OCI-LY1 (cell line): Measurements from ENCODE around the gene CCNY.

Experiments
- H2AFZ ChIP-seq: fragments of 200-600 bp; sonication (generic), shearing (Covaris generic); 2 replicates; pipeline ENCODE4 v1.6.0; 2014; ENCODE audit warnings: antibody characterized with exemption, mild to moderate bottlenecking, low read length
- H3F3A ChIP-seq: fragments of 200-600 bp; sonication (generic), shearing (Covaris generic); 2 replicates; pipeline ENCODE4 v1.6.0; 2014; ENCODE audit warnings: mild to moderate bottlenecking, antibody characterized with exemption, low read length, moderate library complexity; ENCODE audit not compliant: insufficient read depth
- H3K27ac ChIP-seq: fragments of 200-600 bp; sonication (generic); 2 replicates; pipeline ENCODE4 v1.5.1; 2014; ENCODE audit warnings: low read length, mixed run types, mild to moderate bottlenecking, low read depth; ENCODE audit not compliant: poor library complexity, severe bottlenecking
- H3K27me3 ChIP-seq: fragments of 200-600 bp; sonication (generic); 2 replicates; pipeline ENCODE4 v1.6.0; 2014; ENCODE audit warnings: antibody characterized with exemption, mild to moderate bottlenecking, low read length, moderate library complexity; ENCODE audit not compliant: insufficient read depth
- H3K36me3 ChIP-seq: fragments of 200-600 bp; sonication (generic); 2 replicates; pipeline ENCODE4 v1.6.1; 2014; ENCODE audit warnings: mild to moderate bottlenecking, antibody characterized with exemption, low read length, moderate library complexity, mixed read lengths; ENCODE audit not compliant: insufficient read depth
- H3K4me1 ChIP-seq: fragments of 200-600 bp; sonication (generic); 2 replicates; pipeline ENCODE4 v1.5.1; 2014; ENCODE audit warnings: mild to moderate bottlenecking, low read length, moderate library complexity; ENCODE audit not compliant: insufficient read depth, severe bottlenecking
- H3K4me2 ChIP-seq: fragments of 200-600 bp; sonication (generic), shearing (Covaris generic); 2 replicates; pipeline ENCODE4 v1.6.1; 2014; ENCODE audit warnings: low read length
- H3K4me3 ChIP-seq: fragments of 200-600 bp; sonication (generic); 2 replicates; pipeline ENCODE4 v1.5.1; 2014; ENCODE audit warnings: low read length, low read depth, mild to moderate bottlenecking, mixed read lengths; ENCODE audit not compliant: poor library complexity, severe bottlenecking
- H3K79me2 ChIP-seq: fragments of 200-600 bp; shearing (Covaris generic); 2 replicates; pipeline ENCODE4 v1.6.1; 2016; ENCODE audit warnings: mixed run types, low read length, mixed read lengths; ENCODE audit not compliant: insufficient read depth
- H3K9ac ChIP-seq: fragments of 200-600 bp; sonication (generic), shearing (Covaris generic); 2 replicates; pipeline ENCODE4 v1.6.1; 2014; ENCODE audit warnings: mild to moderate bottlenecking, low read length, mixed read lengths
- H3K9me2 ChIP-seq: fragments of 200-600 bp; sonication (generic), shearing (Covaris generic); 2 replicates; pipeline ENCODE4 v1.6.1; 2014; ENCODE audit warnings: low read depth, mild to moderate bottlenecking, low read length, mixed read lengths
- H3K9me3 ChIP-seq: fragments of 200-600 bp; shearing (Covaris generic); 2 replicates; pipeline ENCODE4 v1.6.1; 2014; ENCODE audit warnings: low read length, mixed read lengths
- H4K20me1 ChIP-seq: fragments of 200-600 bp; sonication (generic), shearing (Covaris generic); 2 replicates; pipeline ENCODE4 v1.6.0; 2016; ENCODE audit warnings: mild to moderate bottlenecking, low read length; ENCODE audit not compliant: insufficient read depth
- CTCF ChIP-seq: fragments of 200-600 bp; sonication (generic), shearing (Covaris generic); IDR thresholded peaks from 2 replicates; pipeline ENCODE4 v1.5.1; 2017; ENCODE audit warnings: mild to moderate bottlenecking, antibody characterized with exemption, low read length, moderate library complexity, mixed read lengths
- EZH2 ChIP-seq: fragments of 200-600 bp; sonication (generic), shearing (Covaris generic); IDR thresholded peaks from 2 replicates; pipeline ENCODE4 v1.8.0; 2017; ENCODE audit warnings: borderline replicate concordance, mixed run types, mild to moderate bottlenecking, antibody characterized with exemption, low read length, moderate library complexity, mixed read lengths

Gene CCNY

GRCh38 chr10:35412900-35413491, 76.7 kb downstream of the CCNY start:
- H3K4me3 ChIP-seq = no peak overlapping the region
- H4K20me1 ChIP-seq = no peaks in the 10 kb centered on the region
- no peak overlapping the region for H3K4me2 ChIP-seq
- H3F3A ChIP-seq = no peaks in the 10 kb centered on the region
- H3K27me3 ChIP-seq = no peaks in the 10 kb centered on the region
- H3K79me2 ChIP-seq = no peaks in the 10 kb centered on the region
- no peak overlapping the region for H2AFZ ChIP-seq
- no peak overlapping the region for H3K27ac ChIP-seq
- H3K9ac ChIP-seq = no peak overlapping the region
- H3K9me2 ChIP-seq = no peaks in the 10 kb centered on the region
- no peaks in the 10 kb centered on the region for H3K36me3 ChIP-seq
- no peaks in the 10 kb centered on the region for H3K9me3 ChIP-seq
- no peaks in the 10 kb centered on the region for H3K4me1 ChIP-seq
- no peak for TF ChIP-seq EZH2
- no peak for TF ChIP-seq CTCF

- TF ChIP-seq EZH2 = no peak
- no peak for TF ChIP-seq CTCF
- Histone ChIP-seq H3K27ac (no peak overlapping the region), H3F3A (no peaks in the 10 kb centered on the region), H3K27me3 (no peaks in the 10 kb centered on the region), H2AFZ (no peak overlapping the region), H3K4me3 (no peak overlapping the region), H3K4me1 (no peaks in the 10 kb centered on the region), H4K20me1 (no peaks in the 10 kb centered on the region), H3K9ac (no peak overlapping the region), H3K9me3 (no peaks in the 10 kb centered on the region), H3K4me2 (no peak overlapping the region), H3K79me2 (no peaks in the 10 kb centered on the region), H3K9me2 (no peaks in the 10 kb centered on the region), H3K36me3 (no peaks in the 10 kb centered on the region)
Observed at GRCh38 chr10:35413985-35414861, 77.9 kb downstream of the CCNY start.

GRCh38 chr10:35415505-35415904, 79.2 kb downstream of the CCNY start:
- no peaks in the 10 kb centered on the region for H3F3A ChIP-seq
- no peaks in the 10 kb centered on the region for H3K36me3 ChIP-seq
- no peak for TF ChIP-seq CTCF
- TF ChIP-seq EZH2 = no peak
- H3K9ac ChIP-seq = no peak overlapping the region
- no peak overlapping the region for H3K4me2 ChIP-seq
- H3K27me3 ChIP-seq = no peaks in the 10 kb centered on the region
- H3K9me2 ChIP-seq = no peaks in the 10 kb centered on the region
- no peaks in the 10 kb centered on the region for H3K4me1 ChIP-seq
- H3K9me3 ChIP-seq = no peaks in the 10 kb centered on the region
- H3K4me3 ChIP-seq = no peak overlapping the region
- H3K27ac ChIP-seq = no peak overlapping the region
- H2AFZ ChIP-seq = no peak overlapping the region
- H3K79me2 ChIP-seq = no peaks in the 10 kb centered on the region
- no peaks in the 10 kb centered on the region for H4K20me1 ChIP-seq
